H9 (cell line): Measurements from ENCODE around the gene RAB31. TPM values are rescaled to one million over a fixed set of nuclear protein-coding genes. Genes with fewer than 3 reads are reported as not detected.

Source experiments
- DNase-seq: peaks from one replicate; pipeline ENCODE4 v3.0.0-alpha.2; 2017
- H2AFZ ChIP-seq: one replicate; pipeline ENCODE4 v1.6.1; 2013; ENCODE audit warnings: mild to moderate bottlenecking, low read length, control low read depth, moderate library complexity
- H2AK5ac ChIP-seq: 2 replicates; pipeline ENCODE4 v1.6.1; 2013; ENCODE audit warnings: low read length, control low read depth, mixed read lengths; ENCODE audit not compliant: insufficient read length
- H2BK120ac ChIP-seq: one replicate; pipeline ENCODE4 v1.6.1; 2013; ENCODE audit warnings: low read depth, mild to moderate bottlenecking, low read length, control low read depth, inconsistent platforms; ENCODE audit not compliant: poor library complexity, severe bottlenecking
- H2BK12ac ChIP-seq: 2 replicates; pipeline ENCODE4 v1.6.1; 2013; ENCODE audit warnings: low read length, control low read depth, mixed read lengths, low read depth; ENCODE audit not compliant: insufficient read length
- H2BK15ac ChIP-seq: 2 replicates; pipeline ENCODE4 v1.6.1; 2013; ENCODE audit warnings: low read depth, low read length, control low read depth
- H2BK20ac ChIP-seq: one replicate; pipeline ENCODE4 v1.6.1; 2013; ENCODE audit warnings: low read depth, mild to moderate bottlenecking, low read length, control low read depth, inconsistent platforms; ENCODE audit not compliant: poor library complexity, severe bottlenecking
- H2BK5ac ChIP-seq: 2 replicates; pipeline ENCODE4 v1.6.1; 2013; ENCODE audit warnings: low read length, control low read depth, mixed read lengths; ENCODE audit not compliant: insufficient read length
- H3K14ac ChIP-seq: 2 replicates; pipeline ENCODE4 v1.6.1; 2013; ENCODE audit warnings: low read length, control low read depth; ENCODE audit not compliant: insufficient read depth
- H3K18ac ChIP-seq: 2 replicates; pipeline ENCODE4 v1.6.1; 2013; ENCODE audit warnings: low read depth, mild to moderate bottlenecking, mixed read lengths, low read length, control low read depth; ENCODE audit not compliant: insufficient read length
- H3K23ac ChIP-seq: 2 replicates; pipeline ENCODE4 v1.6.1; 2013; ENCODE audit warnings: low read length, control low read depth, mixed read lengths, low read depth; ENCODE audit not compliant: insufficient read length
- H3K23me2 ChIP-seq: 2 replicates; pipeline ENCODE4 v1.6.1; 2013; ENCODE audit warnings: low read depth, mild to moderate bottlenecking, mixed read lengths, low read length, control low read depth; ENCODE audit not compliant: insufficient read length, poor library complexity, severe bottlenecking
- H3K27ac ChIP-seq: 2 replicates; pipeline ENCODE4 v1.5.1; 2013; ENCODE audit warnings: low read length, control low read depth, mixed read lengths, low read depth; ENCODE audit not compliant: insufficient read length
- H3K27me3 ChIP-seq: 2 replicates; pipeline ENCODE4 v1.6.1; 2013; ENCODE audit warnings: low read length, control low read depth, inconsistent platforms; ENCODE audit not compliant: insufficient read depth
- H3K4ac ChIP-seq: 2 replicates; pipeline ENCODE4 v1.6.1; 2013; ENCODE audit warnings: low read depth, mild to moderate bottlenecking, control low read depth, inconsistent platforms, low read length, moderate library complexity
- H3K4me1 ChIP-seq: 2 replicates; pipeline ENCODE4 v1.6.1; 2013; ENCODE audit warnings: low read length, control low read depth, inconsistent platforms; ENCODE audit not compliant: insufficient read depth
- H3K4me2 ChIP-seq: 2 replicates; pipeline ENCODE4 v1.6.1; 2013; ENCODE audit warnings: low read length, control low read depth, mixed read lengths; ENCODE audit not compliant: insufficient read length, insufficient read depth
- H3K56ac ChIP-seq: 2 replicates; pipeline ENCODE4 v1.6.1; 2013; ENCODE audit warnings: low read depth, mild to moderate bottlenecking, mixed read lengths, low read length, control low read depth; ENCODE audit not compliant: insufficient read length
- H3K79me1 ChIP-seq: 2 replicates; pipeline ENCODE4 v1.6.1; 2013; ENCODE audit warnings: low read depth, mild to moderate bottlenecking, moderate library complexity, low read length, control low read depth, inconsistent platforms; ENCODE audit not compliant: insufficient read depth, poor library complexity, severe bottlenecking
- H3K79me2 ChIP-seq: 2 replicates; pipeline ENCODE4 v1.6.1; 2013; ENCODE audit warnings: low read length, control low read depth, inconsistent platforms; ENCODE audit not compliant: insufficient read depth
- H3K9ac ChIP-seq: 2 replicates; pipeline ENCODE4 v1.6.1; 2013; ENCODE audit warnings: low read length, control low read depth, mixed read lengths; ENCODE audit not compliant: insufficient read length; ENCODE audit errors: extremely low read depth
- H3K9me3 ChIP-seq: one replicate; pipeline ENCODE4 v1.6.1; 2013; ENCODE audit warnings: low read depth, low read length, inconsistent platforms; ENCODE audit not compliant: control insufficient read depth
- H3T11ph ChIP-seq: one replicate; pipeline ENCODE4 v1.6.1; 2013; ENCODE audit warnings: mild to moderate bottlenecking, low read length, control low read depth, inconsistent platforms
- H4K20me1 ChIP-seq: one replicate; pipeline ENCODE4 v1.6.1; 2013; ENCODE audit not compliant: control insufficient read depth, insufficient read length, insufficient read depth
- H4K5ac ChIP-seq: 2 replicates; pipeline ENCODE4 v1.6.1; 2013; ENCODE audit warnings: low read depth, mild to moderate bottlenecking, mixed read lengths, low read length, control low read depth; ENCODE audit not compliant: insufficient read length
- H4K8ac ChIP-seq: replicated peaks from 2 replicates; pipeline ENCODE4 v1.6.1; 2013; ENCODE audit warnings: low read length, control low read depth, mixed read lengths, low read depth; ENCODE audit not compliant: insufficient read length
- H4K91ac ChIP-seq: 2 replicates; pipeline ENCODE4 v1.6.1; 2013; ENCODE audit warnings: low read depth, mild to moderate bottlenecking, moderate library complexity, mixed read lengths, low read length, control low read depth; ENCODE audit not compliant: insufficient read length
- H3K27ac Mint-ChIP-seq, 3 experiments: 2 replicates in 2 of 3; 3 replicates in 1 of 3; pipeline ENCODE4 v1.8.0; 2020 to 2021; ENCODE audit warnings: mixed read lengths in 3 of 3, mild to moderate bottlenecking in 1 of 3, moderate library complexity in 1 of 3
- H3K27me3 Mint-ChIP-seq: 2 replicates; pipeline ENCODE4 v1.8.0; 2021; ENCODE audit warnings: low read depth, mild to moderate bottlenecking, moderate library complexity, mixed read lengths
- H3K36me3 Mint-ChIP-seq, 3 experiments: 2 replicates in 2 of 3; 3 replicates in 1 of 3; pipeline ENCODE4 v1.8.0; 2020 to 2021; ENCODE audit warnings: low read depth in 3 of 3, mixed read lengths in 3 of 3; ENCODE audit not compliant: insufficient read depth in 1 of 3
- H3K4me1 Mint-ChIP-seq, 2 experiments: 2 replicates each; pipeline ENCODE4 v1.8.0; 2020; ENCODE audit warnings: mixed read lengths in 2 of 2
- H3K4me3 Mint-ChIP-seq, 2 experiments: 2 replicates in 1 of 2; 3 replicates in 1 of 2; pipeline ENCODE4 v1.8.0; 2020 to 2021; ENCODE audit warnings: mild to moderate bottlenecking in 2 of 2, mixed read lengths in 2 of 2, moderate library complexity in 1 of 2
- H3K9me3 Mint-ChIP-seq, 2 experiments: 2 replicates in 1 of 2; 3 replicates in 1 of 2; pipeline ENCODE4 v1.8.0; 2020; ENCODE audit warnings: mild to moderate bottlenecking in 2 of 2, mixed read lengths in 2 of 2, moderate library complexity in 1 of 2
- WGBS: extraction: QIAGEN DNeasy Blood & Tissue Kit; methylation state at CpG from one replicate; pipeline ENCODE4 v1.1.7; 2013; ENCODE audit warnings: missing lambda C conversion rate, low lambda C conversion rate, mixed read lengths; ENCODE audit not compliant: insufficient read length; ENCODE audit errors: extremely low coverage; 5-methylcytosine and 5-hydroxymethylcytosine counted together
- total RNA-seq: library from RNA; stranded (reverse); gene quantifications from 2 replicates; pipeline ENCODE4 v1.2.1, GENCODE V29; 2021
- TF ChIP-seq, protein P1 (sequence below): fragments of 200-600 bp; sonication (generic); conservative IDR thresholded peaks from 3 replicates; pipeline ENCODE4 v1.8.0; 2021; ENCODE audit warnings: antibody characterized with exemption, mild to moderate bottlenecking

RAB31 gene
- total RNA-seq, 1 experiment from 2014 or later = 22.4 TPM

DNA sequence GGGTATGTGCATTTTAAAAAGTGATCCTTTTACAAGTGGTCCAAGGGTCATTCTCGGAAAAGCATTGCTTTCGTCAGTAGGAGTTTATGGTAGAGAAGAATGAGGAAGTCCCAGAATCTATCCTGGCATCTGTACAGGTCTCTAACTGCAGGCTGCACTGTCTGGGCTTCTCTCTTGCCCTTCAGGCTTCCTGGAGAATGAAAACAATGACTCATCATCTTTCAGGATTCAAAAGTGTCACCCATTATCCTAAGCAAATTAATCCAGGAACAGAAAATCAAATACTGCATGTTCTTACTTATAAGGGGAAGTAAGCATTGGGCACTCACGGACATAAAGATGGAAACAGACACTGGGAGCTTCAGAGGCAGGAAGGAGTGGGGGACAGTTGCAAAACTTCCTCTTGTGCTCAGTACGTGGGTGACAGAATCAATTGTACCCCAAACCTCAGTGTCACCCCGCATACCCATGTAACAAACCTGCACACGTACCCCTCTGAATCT is 117.5 kb downstream of the RAB31 start:
- H2BK5ac ChIP-seq = no peak overlapping the region
- H3K4me1 ChIP-seq = no peaks in the 10 kb centered on the region
- no peak overlapping the region for H2AK5ac ChIP-seq
- no peaks in the 10 kb centered on the region for H3K23me2 ChIP-seq
- H4K20me1 ChIP-seq = no peaks in the 10 kb centered on the region
- Mint-ChIP-seq H3K4me1 (no peaks in the 10 kb centered on the region), H3K4me3 (no peak overlapping the region), H3K27me3 (no peaks in the 10 kb centered on the region), H3K27ac (no peak overlapping the region), H3K9me3 (no peaks in the 10 kb centered on the region), H3K36me3 (no peaks in the 10 kb centered on the region)
- no peaks in the 10 kb centered on the region for H3K79me2 ChIP-seq
- H3K56ac ChIP-seq = no peak overlapping the region
- no peaks in the 10 kb centered on the region for H3K27me3 ChIP-seq
- H3K27ac ChIP-seq = no peak overlapping the region
- no peak overlapping the region for H2BK12ac ChIP-seq
- H3K4me2 ChIP-seq = no peak overlapping the region
- WGBS = no CpG with 5 or more reads among the region's 6 CpGs
- no peak overlapping the region for H2AFZ ChIP-seq
- H3K9me3 ChIP-seq = no peaks in the 10 kb centered on the region
- TF ChIP-seq, protein P1, sequence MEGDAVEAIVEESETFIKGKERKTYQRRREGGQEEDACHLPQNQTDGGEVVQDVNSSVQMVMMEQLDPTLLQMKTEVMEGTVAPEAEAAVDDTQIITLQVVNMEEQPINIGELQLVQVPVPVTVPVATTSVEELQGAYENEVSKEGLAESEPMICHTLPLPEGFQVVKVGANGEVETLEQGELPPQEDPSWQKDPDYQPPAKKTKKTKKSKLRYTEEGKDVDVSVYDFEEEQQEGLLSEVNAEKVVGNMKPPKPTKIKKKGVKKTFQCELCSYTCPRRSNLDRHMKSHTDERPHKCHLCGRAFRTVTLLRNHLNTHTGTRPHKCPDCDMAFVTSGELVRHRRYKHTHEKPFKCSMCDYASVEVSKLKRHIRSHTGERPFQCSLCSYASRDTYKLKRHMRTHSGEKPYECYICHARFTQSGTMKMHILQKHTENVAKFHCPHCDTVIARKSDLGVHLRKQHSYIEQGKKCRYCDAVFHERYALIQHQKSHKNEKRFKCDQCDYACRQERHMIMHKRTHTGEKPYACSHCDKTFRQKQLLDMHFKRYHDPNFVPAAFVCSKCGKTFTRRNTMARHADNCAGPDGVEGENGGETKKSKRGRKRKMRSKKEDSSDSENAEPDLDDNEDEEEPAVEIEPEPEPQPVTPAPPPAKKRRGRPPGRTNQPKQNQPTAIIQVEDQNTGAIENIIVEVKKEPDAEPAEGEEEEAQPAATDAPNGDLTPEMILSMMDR = no peak
- no peak overlapping the region for H2BK120ac ChIP-seq
- H3K14ac ChIP-seq = no peak overlapping the region
- H4K8ac ChIP-seq = no peak overlapping the region
- no peaks in the 10 kb centered on the region for H3K79me1 ChIP-seq
- H2BK20ac ChIP-seq = no peak overlapping the region
- no peak for DNase-seq
- H3K9ac ChIP-seq = no peak overlapping the region
- H4K5ac ChIP-seq = no peak overlapping the region
- no peak overlapping the region for H3T11ph ChIP-seq
- H4K91ac ChIP-seq = no peak overlapping the region
- no peak overlapping the region for H2BK15ac ChIP-seq
- no peak overlapping the region for H3K23ac ChIP-seq
- no peak overlapping the region for H3K18ac ChIP-seq
- no peak overlapping the region for H3K4ac ChIP-seq
